Progenitor cell of endocrine pancreas (in vitro differentiated cells): ENCODE measurements around the gene PLXNA2. TPM values are rescaled to one million over a fixed set of nuclear protein-coding genes. Genes with fewer than 3 reads are reported as not detected.

Experiments
- DNase-seq: peaks from one replicate; pipeline ENCODE4 v3.0.0; 2021; ENCODE audit warnings: low spot score; ENCODE audit not compliant: unreplicated experiment
- H3K27ac Mint-ChIP-seq: 2 replicates; pipeline ENCODE4 v1.8.0; 2021; ENCODE audit warnings: mild to moderate bottlenecking, moderate library complexity, mixed read lengths
- H3K27me3 Mint-ChIP-seq: 2 replicates; pipeline ENCODE4 v1.8.0; 2021; ENCODE audit warnings: mixed read lengths
- H3K36me3 Mint-ChIP-seq: 2 replicates; pipeline ENCODE4 v1.8.0; 2022; ENCODE audit warnings: mixed read lengths; ENCODE audit not compliant: insufficient read depth
- H3K4me1 Mint-ChIP-seq: 2 replicates; pipeline ENCODE4 v1.8.0; 2021; ENCODE audit warnings: low read depth, mixed read lengths
- H3K4me3 Mint-ChIP-seq: 2 replicates; pipeline ENCODE4 v1.8.0; 2021; ENCODE audit warnings: low read depth, mild to moderate bottlenecking, moderate library complexity, mixed read lengths
- H3K9me3 Mint-ChIP-seq: 2 replicates; pipeline ENCODE4 v1.8.0; 2021; ENCODE audit warnings: low read depth, mixed read lengths
- CTCF ChIP-seq: fragments of 200-600 bp; sonication (generic); IDR thresholded peaks from one replicate; pipeline ENCODE4 v1.5.0; 2021; ENCODE audit warnings: antibody characterized with exemption, mild to moderate bottlenecking; ENCODE audit not compliant: unreplicated experiment
- total RNA-seq: library from RNA; stranded (reverse); gene quantifications from 2 replicates; pipeline ENCODE4 v1.2.1, GENCODE V29; 2021

PLXNA2 gene
- total RNA-seq, 1 donor from 2014 or later = 34.9 TPM

- DNase-seq = no peak
- no peaks in the 10 kb centered on the region for H3K9me3 Mint-ChIP-seq
- H3K4me3 Mint-ChIP-seq = no peak overlapping the region
- no peak for TF ChIP-seq CTCF
- H3K27me3 Mint-ChIP-seq = peaks cover 33% of the 10 kb centered on the region
- no peaks in the 10 kb centered on the region for H3K36me3 Mint-ChIP-seq
- peak overlapping the region; percentile 50 for H3K27ac Mint-ChIP-seq
- peaks cover 28% of the 10 kb centered on the region for H3K4me1 Mint-ChIP-seq
Measured at GRCh38 chr1:208159555-208160258, 84.5 kb downstream of the PLXNA2 start.

DNA sequence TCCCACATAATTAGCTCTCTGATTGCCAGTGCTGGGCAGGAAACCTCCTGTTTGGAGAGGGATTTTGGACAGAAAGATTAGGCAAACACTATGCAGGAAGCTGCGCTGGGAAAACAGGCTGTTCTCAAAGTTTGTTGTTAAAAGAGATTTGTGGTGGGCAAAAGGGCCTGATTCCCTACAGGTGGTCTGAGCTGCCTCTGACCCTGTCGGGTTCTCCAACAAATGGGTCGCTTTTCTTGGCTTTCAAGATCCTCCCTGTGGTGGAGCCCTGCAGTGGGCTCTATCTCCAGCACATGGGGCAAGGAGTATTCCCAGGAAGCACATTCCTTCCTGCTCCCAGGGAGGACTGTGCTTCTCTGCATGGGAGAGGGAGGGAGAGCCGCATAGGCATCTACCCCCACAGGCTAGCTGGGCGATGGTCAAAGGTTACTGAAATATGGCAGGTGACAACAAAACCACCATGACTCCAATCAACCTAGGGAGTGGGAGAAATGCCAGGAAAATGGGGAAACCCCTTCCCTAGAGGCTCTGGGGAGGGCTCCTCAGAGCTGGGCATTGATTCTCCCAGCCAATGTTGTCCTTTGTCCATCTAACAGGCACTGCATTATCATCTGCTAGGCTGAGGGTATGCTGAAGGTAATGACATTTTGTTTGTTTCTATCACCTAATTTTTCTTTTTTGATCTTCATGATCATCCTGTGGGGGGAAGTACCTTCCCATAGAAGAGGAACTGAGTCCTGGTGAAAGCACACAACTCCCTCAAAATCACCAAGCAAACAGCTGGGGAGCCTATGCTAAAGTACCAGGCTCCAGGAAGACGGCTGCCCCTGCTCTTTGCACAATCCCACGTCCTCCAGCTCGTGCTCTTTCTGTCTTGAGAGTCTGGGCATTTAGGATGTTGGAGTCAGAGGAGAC lies 85.3 kb downstream of the PLXNA2 start:
- Mint-ChIP-seq H3K27ac (peak overlapping the region; percentile 50), H3K36me3 (no peaks in the 10 kb centered on the region), H3K9me3 (no peaks in the 10 kb centered on the region), H3K4me1 (peaks cover 32% of the 10 kb centered on the region), H3K27me3 (peaks cover 25% of the 10 kb centered on the region), H3K4me3 (no peak overlapping the region)
- no peak for DNase-seq
- TF ChIP-seq CTCF = no peak

DNA sequence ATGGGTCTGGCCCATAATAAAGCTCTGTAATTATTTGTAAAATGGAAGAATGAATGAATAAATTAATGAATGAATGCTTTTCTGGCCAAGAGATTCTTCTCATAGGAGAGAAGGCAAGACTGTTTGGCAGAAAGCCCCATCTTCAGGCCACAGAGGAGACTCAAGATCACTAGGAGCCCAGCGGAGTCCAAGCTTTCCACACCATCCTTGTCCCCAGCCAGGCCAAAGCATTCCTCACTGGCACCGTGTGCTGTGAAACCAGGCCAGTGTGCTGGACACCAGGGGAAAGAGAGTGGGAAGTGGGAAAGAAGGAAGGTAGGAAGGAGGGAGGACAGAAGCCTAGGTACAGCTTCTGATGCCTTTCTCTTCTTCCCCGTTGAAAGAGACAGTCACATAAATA lies 86.4 kb downstream of the PLXNA2 start:
- H3K9me3 Mint-ChIP-seq = no peaks in the 10 kb centered on the region
- H3K27ac Mint-ChIP-seq = no peak overlapping the region
- peaks cover 15% of the 10 kb centered on the region for H3K27me3 Mint-ChIP-seq
- TF ChIP-seq CTCF = no peak
- no peaks in the 10 kb centered on the region for H3K36me3 Mint-ChIP-seq
- no peak overlapping the region for H3K4me3 Mint-ChIP-seq
- H3K4me1 Mint-ChIP-seq = peaks cover 31% of the 10 kb centered on the region
- no peak for DNase-seq

- H3K4me3 Mint-ChIP-seq = no peak overlapping the region
- no peaks in the 10 kb centered on the region for H3K36me3 Mint-ChIP-seq
- H3K27ac Mint-ChIP-seq = no peak overlapping the region
- no peak for DNase-seq
- TF ChIP-seq CTCF = no peak
- H3K27me3 Mint-ChIP-seq = peaks cover 12% of the 10 kb centered on the region
- no peaks in the 10 kb centered on the region for H3K9me3 Mint-ChIP-seq
- H3K4me1 Mint-ChIP-seq = peaks cover 31% of the 10 kb centered on the region
Measured at GRCh38 chr1:208156741-208157140, 87.4 kb downstream of the PLXNA2 start.

GRCh38 chr1:208156310-208156709 lies 87.9 kb downstream of the PLXNA2 start:
- no peak for DNase-seq
- Mint-ChIP-seq H3K36me3 (no peaks in the 10 kb centered on the region), H3K9me3 (no peaks in the 10 kb centered on the region), H3K27ac (no peak overlapping the region), H3K4me3 (no peak overlapping the region), H3K4me1 (peaks cover 33% of the 10 kb centered on the region), H3K27me3 (peaks cover 12% of the 10 kb centered on the region)
- no peak for TF ChIP-seq CTCF
